Stomach (tissue), 9 donors: ENCODE results near the gene FOXF2. TPM values are rescaled to one million over a fixed set of nuclear protein-coding genes. Genes with fewer than 3 reads are reported as not detected.
A peak's percentile ranks its signal among the peaks of the same experiment; 100 is the strongest.

Experiments
- DNase-seq, 2 donors: peaks; one replicate each; pipeline versions ENCODE4 v3.0.0 to v3.0.0-alpha.2; 2013 to 2019
- H3K27ac ChIP-seq, 5 donors: fragments of 200-600 bp in 4 of 5; sonication (generic) in 4 of 5; one replicate each; pipeline ENCODE4 v1.5.1; 2013 to 2019; ENCODE audit warnings: mild to moderate bottlenecking in 1 of 5, moderate library complexity in 1 of 5
- H3K27me3 ChIP-seq, 3 donors: fragments of 200-600 bp; sonication (generic); one replicate each; pipeline ENCODE4 v1.5.1; 2017 to 2019; ENCODE audit warnings: mixed run types in 1 of 3
- H3K36me3 ChIP-seq, 4 donors: fragments of 200-600 bp; sonication (generic); 1 replicate in 3 of 4; 2 replicates in 1 of 4; pipeline ENCODE4 v1.5.1; 2016 to 2019
- H3K4me1 ChIP-seq, 4 donors: fragments of 200-600 bp; sonication (generic); one replicate each; pipeline ENCODE4 v1.5.1; 2016 to 2019
- H3K4me3 ChIP-seq, 4 donors: fragments of 200-600 bp; sonication (generic) in 3 of 4; one replicate each; pipeline ENCODE4 v1.5.1; 2016 to 2019; ENCODE audit warnings: mild to moderate bottlenecking in 1 of 4
- H3K9me3 ChIP-seq, 4 donors: fragments of 200-600 bp; sonication (generic); one replicate each; pipeline ENCODE4 v1.5.1; 2016 to 2019
- EP300 ChIP-seq: sonication (generic); formaldehyde crosslinking; IDR thresholded peaks from one replicate; pipeline ENCODE4 v1.6.1; 2017; ENCODE audit warnings: antibody characterized with exemption
- POLR2A ChIP-seq, 4 donors: fragments of 450-650 bp; IDR thresholded peaks; one replicate each; pipeline ENCODE4 v1.6.1; 2016; ENCODE audit warnings: antibody characterized with exemption in 4 of 4, control low read depth in 2 of 4, mild to moderate bottlenecking in 1 of 4, moderate library complexity in 1 of 4
- POLR2AphosphoS5 ChIP-seq, 3 donors: sonication (generic); formaldehyde crosslinking; IDR thresholded peaks; one replicate each; pipeline ENCODE4 v1.6.1; 2016; ENCODE audit warnings: antibody characterized with exemption in 3 of 3
- WGBS, 5 donors: extraction: QIAGEN DNeasy Blood & Tissue Kit in 3 of 5; methylation state at CpG; one replicate each; pipeline versions ENCODE4 v1.1.5 to v1.1.7; 2013 to 2018; 5-methylcytosine and 5-hydroxymethylcytosine counted together
- intact Hi-C: fragments of 100-400 bp; cut with DNase I; formaldehyde crosslinking; loops from one replicate; pipeline ENCODE4 v1.15.1; 2023; ENCODE audit warnings: low total_unique reads
- polyA plus RNA-seq, 3 donors: library from polyadenylated mRNA; stranded (reverse); fragments of 200-250 nt; gene quantifications; one replicate each; pipeline ENCODE4 v1.2.3, GENCODE V29; 2013
- total RNA-seq, 5 donors: library from RNA; depleted of rRNA; stranded (reverse); fragments of >200 nt; gene quantifications; one replicate each; pipeline versions ENCODE4 v1.1.0 to v1.2.3, GENCODE V29; 2014 to 2016
- TF ChIP-seq, protein P1 (sequence below), 7 experiments: fragments of 450-650 bp in 4 of 7; fragments of 200-600 bp in 3 of 7; sonication (generic) in 3 of 7; IDR thresholded peaks; one replicate each; pipeline ENCODE4 v1.5.1; 2016 to 2019; ENCODE audit warnings: antibody characterized with exemption in 7 of 7, control low read depth in 2 of 7, mild to moderate bottlenecking in 1 of 7
- donor health status: healthy with polysubstance abuse.
- donor health status: Bipolar disorder and iron deficiency.
- donor health status: healthy.

FOXF2 gene
- total and polyA plus RNA-seq, 8 donors: 9.6 to 104 (median 19.2) TPM

DNA sequence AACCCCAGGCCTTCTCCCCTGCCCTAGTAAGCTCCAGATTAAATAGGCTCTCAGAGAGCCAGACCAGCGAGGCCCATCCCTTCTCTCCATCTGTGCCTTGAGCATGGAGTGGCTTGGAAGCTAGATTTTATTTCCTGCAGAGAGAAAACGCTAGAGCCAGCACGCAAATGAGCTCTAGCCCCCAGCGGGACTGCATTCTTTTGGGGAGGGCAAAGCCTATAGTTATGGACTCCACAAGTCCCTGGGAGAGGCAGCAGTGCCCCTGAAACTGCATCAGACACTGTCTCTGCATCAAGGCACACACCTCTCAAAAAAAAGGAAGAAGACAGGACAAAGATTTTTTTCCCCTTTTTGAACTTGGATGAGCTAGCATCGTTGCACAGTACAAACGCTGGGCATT, 15.8 kb downstream of the FOXF2 start:
- H3K9me3 ChIP-seq: no peaks in the 10 kb centered on the region

DNA sequence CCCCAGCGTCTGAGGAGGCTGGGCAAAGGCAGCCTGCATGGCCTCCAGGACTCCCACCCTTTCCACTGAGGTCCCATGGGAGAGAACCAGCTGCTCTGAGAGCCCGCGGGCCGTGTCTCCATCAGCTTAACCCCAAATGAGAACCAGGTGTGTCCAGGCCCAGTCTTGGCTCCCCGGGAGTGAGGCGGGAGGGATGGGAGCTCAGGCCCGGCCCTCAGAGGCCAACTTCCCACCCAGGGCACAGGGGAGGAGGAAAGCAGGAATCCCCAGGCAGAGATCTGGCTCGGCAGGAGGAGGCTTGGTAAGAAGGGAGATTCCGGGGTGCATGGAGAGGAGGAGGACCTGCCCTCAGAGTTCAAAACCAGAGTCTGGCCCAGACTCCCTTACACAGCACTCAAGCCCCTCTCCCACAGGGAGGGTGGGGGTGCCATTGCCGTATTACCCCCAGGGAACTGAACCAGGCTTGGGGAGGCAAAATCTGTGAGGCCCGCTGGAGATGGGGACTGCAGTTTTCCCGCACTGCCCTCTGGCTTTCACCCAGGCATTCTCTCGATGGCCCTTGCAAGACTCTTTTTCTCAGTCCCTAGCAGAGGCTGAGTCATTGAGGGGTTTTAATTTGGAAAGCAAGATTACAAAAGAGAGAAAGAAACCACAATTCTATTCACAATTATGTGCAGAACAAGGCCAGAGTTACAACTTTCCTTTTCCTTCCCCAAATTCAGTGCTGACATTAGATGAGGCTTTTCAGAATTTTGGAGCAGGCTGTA, 17.1 kb downstream of the FOXF2 start:
- DNase-seq: peak; percentile 24 to 27
- no peaks in the 10 kb centered on the region for H3K36me3 ChIP-seq
- 69 to 77% (median 71%) methylated on average over 13 of the region's 13 CpGs for WGBS, 5 donors
- H3K9me3 ChIP-seq: no peaks in the 10 kb centered on the region
- H3K27ac ChIP-seq: peak overlapping the region in 4 of 5 donors; percentile 38 to 73 (median 55)
- TF ChIP-seq, protein P1, sequence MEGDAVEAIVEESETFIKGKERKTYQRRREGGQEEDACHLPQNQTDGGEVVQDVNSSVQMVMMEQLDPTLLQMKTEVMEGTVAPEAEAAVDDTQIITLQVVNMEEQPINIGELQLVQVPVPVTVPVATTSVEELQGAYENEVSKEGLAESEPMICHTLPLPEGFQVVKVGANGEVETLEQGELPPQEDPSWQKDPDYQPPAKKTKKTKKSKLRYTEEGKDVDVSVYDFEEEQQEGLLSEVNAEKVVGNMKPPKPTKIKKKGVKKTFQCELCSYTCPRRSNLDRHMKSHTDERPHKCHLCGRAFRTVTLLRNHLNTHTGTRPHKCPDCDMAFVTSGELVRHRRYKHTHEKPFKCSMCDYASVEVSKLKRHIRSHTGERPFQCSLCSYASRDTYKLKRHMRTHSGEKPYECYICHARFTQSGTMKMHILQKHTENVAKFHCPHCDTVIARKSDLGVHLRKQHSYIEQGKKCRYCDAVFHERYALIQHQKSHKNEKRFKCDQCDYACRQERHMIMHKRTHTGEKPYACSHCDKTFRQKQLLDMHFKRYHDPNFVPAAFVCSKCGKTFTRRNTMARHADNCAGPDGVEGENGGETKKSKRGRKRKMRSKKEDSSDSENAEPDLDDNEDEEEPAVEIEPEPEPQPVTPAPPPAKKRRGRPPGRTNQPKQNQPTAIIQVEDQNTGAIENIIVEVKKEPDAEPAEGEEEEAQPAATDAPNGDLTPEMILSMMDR (IDR thresholded peaks at IDR 0.05): no peak
- TF ChIP-seq EP300 (no peak), POLR2AphosphoS5 (IDR thresholded peaks at IDR 0.05) (no peak), POLR2A (IDR thresholded peaks at IDR 0.05) (no peak)
- H3K4me3 ChIP-seq: no peak overlapping the region
- H3K4me1 ChIP-seq: peaks cover 0 to 9% (median 4%) of the 10 kb centered on the region in 4 donors
- intact Hi-C loops: no loop called here
- peaks cover 0 to 20% (median 0%) of the 10 kb centered on the region in 3 donors for H3K27me3 ChIP-seq

More for the DNA sequence above, 15.8 kb downstream of the FOXF2 start:
- 66 to 87% (median 73%) methylated on average over 4 to 6 of the region's 6 CpGs for WGBS, 5 donors
- no peak overlapping the region for H3K27ac ChIP-seq
- TF ChIP-seq EP300: no peak
- TF ChIP-seq, protein P1 (IDR thresholded peaks at IDR 0.05): no peak
- H3K27me3 ChIP-seq: peaks cover 0 to 30% (median 0%) of the 10 kb centered on the region in 3 donors
- no peak overlapping the region for H3K4me3 ChIP-seq
- H3K4me1 ChIP-seq: peaks cover 0 to 9% (median 4%) of the 10 kb centered on the region in 4 donors
- DNase-seq: peak in 1 of 2 donors; percentile 16
- no peaks in the 10 kb centered on the region for H3K36me3 ChIP-seq
- intact Hi-C loops: no loop called here

DNA sequence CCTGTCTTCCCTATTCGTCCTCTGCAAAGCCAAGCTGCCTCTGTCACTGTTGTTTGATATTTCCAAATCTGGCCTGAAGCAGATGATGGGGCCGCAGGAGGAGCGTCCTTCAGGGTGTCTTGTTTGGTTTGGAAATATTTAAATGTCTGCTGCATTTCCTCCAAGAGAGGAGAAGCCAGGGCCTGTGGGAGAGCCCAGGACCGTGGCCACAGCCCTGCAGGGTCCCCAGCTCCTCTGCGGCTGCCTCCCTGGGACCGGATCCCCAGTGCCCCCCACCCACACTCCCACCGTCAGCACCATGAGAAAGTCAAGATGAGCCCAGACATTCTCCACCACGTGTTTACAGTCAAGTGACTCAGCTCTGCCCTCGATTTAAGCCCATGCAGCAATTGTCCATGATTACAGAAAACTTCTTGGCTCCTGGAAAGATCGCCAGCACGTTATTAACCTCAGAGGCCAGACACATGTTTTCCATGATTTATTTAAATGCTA, 18.2 kb downstream of the FOXF2 start:
- no peaks in the 10 kb centered on the region for H3K9me3 ChIP-seq
- H3K27me3 ChIP-seq: peaks cover 0 to 12% (median 0%) of the 10 kb centered on the region in 3 donors
- WGBS, 5 donors: 38 to 57% (median 56%) methylated on average over 10 to 11 of the region's 11 CpGs
- peak in 1 of 3 donors; percentile 22 for TF ChIP-seq POLR2AphosphoS5 (IDR thresholded peaks at IDR 0.05)
- no peak for TF ChIP-seq POLR2A (IDR thresholded peaks at IDR 0.05)
- H3K4me1 ChIP-seq: peaks cover 0 to 9% (median 4%) of the 10 kb centered on the region in 4 donors
- intact Hi-C loops: no loop called here
- peak; percentile 24 to 31 for DNase-seq
- no peaks in the 10 kb centered on the region for H3K36me3 ChIP-seq
- H3K27ac ChIP-seq: peak overlapping the region; percentile 38 to 73 (median 52)
- H3K4me3 ChIP-seq: no peak overlapping the region

DNA sequence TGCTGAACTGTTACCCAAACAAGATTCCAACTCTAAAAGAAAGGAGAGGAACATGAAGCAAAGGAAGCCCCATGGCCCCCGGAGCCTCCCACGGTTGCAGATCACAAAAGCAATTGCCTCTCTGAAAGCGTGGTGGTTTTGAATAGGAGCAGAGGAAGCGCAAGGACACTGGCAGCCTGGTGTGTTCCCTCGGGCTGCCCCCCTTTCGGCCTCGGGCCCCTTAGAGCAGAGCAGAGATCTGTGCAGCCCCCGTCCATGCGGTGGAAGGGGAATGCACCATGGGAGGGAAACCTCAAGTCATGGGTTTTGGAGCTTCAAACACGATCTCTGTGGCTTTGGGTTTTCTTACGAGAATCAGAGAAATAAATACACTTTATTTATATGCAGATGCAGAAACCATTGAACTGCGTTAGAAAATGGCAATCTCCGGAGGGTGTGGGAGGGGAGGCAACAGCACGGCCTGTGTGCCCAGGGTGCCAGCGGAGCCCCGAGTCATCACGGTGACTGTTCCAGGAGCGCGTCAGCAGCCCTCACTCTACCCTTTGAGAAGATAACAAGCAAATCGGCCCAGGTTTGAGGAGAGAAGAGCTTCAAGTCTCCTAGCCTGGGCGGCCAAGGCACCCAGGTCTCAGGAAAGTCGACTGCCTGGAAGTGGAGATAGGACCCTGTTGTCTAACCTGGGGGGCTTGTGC, 20.5 kb downstream of the FOXF2 start:
- H3K9me3 ChIP-seq: no peaks in the 10 kb centered on the region
- TF ChIP-seq, protein P1 (IDR thresholded peaks at IDR 0.05): no peak
- TF ChIP-seq EP300: no peak
- no peak for TF ChIP-seq POLR2AphosphoS5 (IDR thresholded peaks at IDR 0.05)
- no peak for TF ChIP-seq POLR2A (IDR thresholded peaks at IDR 0.05)
- H3K4me1 ChIP-seq: peaks cover 0 to 9% (median 4%) of the 10 kb centered on the region in 4 donors
- intact Hi-C loops: no loop called here
- peaks cover 0 to 12% (median 0%) of the 10 kb centered on the region in 3 donors for H3K27me3 ChIP-seq
- H3K36me3 ChIP-seq: no peaks in the 10 kb centered on the region
- DNase-seq: no peak
- WGBS, 5 donors: 57 to 74% (median 62%) methylated on average over 21 to 22 of the region's 22 CpGs
- H3K4me3 ChIP-seq: no peak overlapping the region
- no peak overlapping the region for H3K27ac ChIP-seq
